Measurements from ENCODE around the gene GATAD2B.

The GATAD2B gene

DNA sequence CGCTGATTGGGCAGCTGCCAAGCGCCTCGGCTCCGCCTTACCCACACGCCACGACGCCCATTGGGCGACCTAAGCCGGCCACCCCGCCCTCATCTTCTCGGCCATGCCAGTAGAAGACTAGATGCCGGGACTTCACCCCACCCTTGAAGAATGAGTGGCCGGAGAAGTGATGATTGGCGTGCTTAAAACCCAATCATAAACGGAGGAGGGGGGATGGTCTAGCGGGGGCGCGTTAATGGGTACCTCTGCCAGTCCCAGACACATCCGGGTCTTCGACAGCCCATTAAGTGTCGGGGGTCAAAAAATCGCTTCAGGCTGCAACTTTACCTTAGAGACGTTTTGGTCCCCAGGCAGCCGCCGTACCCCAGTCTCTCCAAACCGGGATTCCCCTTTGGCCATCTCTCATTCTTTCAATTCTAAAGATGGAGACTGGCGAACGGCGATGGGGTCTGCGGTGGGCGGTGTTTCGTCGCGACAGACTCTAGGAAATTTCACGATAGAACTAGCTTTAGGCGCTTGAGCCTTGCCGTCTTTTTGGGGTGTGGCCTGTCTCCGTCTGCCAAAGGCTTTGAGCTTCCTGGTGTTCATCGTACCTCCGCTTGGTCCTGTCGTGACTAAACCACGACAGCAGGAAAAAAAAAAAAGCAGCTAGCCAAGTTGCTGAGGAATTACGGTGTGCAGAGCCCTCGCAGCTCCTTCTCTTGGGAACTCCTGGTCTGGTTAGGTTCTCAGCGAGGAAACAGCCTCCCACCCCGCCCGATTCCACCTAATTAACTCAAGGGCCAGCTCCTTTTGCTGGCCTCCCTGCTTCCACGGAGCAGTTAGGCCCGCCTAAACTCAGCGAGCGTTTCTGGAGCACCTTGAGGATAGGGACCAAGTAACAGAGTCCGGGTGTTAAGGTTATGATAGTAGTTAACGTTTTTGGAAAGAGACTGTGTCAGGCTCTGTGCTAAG is at the start of gene GATAD2B:
Gene GATAD2B, minus strand, starts transcription at position 1 of the 954 bp plus-strand sequence. CDS start 94,625 bp downstream, outside the sequence.
- DNase-seq, result peak; percentile 100

DNA sequence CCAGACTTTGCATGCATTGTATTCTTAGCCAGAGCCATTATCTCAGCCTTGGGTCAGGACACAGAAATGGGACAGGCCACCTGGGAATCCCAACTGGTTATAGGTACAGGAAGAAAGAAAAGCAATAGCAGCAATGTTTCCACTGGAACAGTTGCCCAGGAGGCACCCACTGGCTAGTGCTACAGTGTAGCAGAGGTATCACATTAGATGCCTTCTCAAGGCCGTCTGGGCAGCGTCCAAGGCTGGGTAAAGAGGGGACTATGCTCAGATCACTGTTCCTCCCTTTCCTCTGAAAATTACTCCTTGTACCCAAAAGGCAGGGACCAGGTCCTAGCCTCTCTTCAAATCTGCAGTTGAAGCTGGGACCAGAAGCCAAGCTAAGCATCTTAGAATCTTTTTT is 47.6 kb upstream of the GATAD2B start:
- no peak for DNase-seq

GRCh38 chr1:153968972-153969371 is 46.2 kb upstream of the GATAD2B start:
- DNase-seq, result no peak

GRCh38 chr1:153968408-153968807 is 45.6 kb upstream of the GATAD2B start:
- no peak for DNase-seq

DNA sequence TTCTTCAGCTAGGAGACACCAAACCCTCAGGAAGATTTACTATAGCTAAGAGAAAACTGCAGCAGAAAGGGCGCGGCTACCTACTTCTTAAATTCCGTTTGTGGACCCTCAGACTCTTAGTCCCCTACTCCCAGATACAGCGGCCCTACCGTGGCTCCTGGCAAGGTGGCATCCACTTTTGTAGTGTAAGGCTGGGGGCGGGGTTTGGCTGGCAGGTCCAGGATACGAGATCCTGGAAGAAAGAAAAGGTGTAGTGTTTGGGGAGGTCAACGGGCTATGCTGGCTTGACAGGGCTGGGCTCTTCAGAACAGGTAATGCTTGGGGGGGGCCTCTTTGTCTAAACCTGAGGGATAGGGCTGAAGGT is 45.2 kb upstream of the GATAD2B start:
- no peak for DNase-seq

DNA sequence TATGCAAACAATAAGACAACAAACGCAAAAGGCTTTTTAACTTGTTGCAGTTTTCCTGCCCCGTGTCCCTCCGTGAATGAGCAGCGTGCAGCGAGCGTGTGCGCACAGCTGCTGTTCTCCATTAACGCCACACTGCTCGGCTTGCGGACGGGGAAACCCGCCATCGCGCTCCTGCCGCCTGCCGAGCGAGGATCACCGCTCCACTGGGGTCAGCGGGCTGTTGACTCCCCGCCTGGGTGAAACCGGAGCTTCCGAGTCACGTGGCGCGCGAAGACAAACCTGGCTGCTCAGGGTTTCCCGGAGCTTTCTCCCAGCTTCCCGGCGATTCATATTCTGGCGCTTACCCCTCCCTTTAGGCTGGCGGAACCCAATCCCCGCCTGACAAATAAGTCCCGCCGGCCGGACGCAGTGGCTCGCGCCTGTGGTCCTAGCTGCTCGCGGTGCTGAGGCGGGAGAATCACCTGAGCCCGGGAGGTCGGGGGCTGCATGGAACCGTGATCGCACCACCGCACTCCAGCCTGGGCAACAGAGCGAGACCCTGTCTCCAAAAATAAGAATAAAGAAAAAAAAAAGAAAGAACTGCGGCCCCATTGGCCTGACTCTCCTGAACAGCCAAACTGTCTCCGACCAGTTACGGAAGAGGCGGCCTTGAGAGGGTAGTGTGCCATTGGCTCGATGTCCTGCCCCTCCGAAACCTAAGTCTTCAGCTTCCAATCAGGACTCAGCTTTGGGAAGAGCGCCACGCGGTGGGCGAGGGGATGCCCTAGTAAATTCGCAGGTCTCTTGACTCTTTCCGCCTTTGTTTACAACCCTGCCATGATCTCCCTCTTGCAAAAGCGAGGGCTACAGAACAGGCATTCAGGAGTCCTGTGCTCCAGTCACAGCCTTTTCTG is 44.6 kb upstream of the GATAD2B start, which contains the start of gene CREB3L4:
Gene CREB3L4, plus strand, starts transcription at position 796 of the 893 bp plus-strand sequence. CDS start 624 bp downstream, outside the sequence.
- peak; percentile 95 for DNase-seq

- DNase-seq, result no peak
These were observed 41.1 kb upstream of the GATAD2B start for GRCh38 chr1:153963850-153964331.

DNA sequence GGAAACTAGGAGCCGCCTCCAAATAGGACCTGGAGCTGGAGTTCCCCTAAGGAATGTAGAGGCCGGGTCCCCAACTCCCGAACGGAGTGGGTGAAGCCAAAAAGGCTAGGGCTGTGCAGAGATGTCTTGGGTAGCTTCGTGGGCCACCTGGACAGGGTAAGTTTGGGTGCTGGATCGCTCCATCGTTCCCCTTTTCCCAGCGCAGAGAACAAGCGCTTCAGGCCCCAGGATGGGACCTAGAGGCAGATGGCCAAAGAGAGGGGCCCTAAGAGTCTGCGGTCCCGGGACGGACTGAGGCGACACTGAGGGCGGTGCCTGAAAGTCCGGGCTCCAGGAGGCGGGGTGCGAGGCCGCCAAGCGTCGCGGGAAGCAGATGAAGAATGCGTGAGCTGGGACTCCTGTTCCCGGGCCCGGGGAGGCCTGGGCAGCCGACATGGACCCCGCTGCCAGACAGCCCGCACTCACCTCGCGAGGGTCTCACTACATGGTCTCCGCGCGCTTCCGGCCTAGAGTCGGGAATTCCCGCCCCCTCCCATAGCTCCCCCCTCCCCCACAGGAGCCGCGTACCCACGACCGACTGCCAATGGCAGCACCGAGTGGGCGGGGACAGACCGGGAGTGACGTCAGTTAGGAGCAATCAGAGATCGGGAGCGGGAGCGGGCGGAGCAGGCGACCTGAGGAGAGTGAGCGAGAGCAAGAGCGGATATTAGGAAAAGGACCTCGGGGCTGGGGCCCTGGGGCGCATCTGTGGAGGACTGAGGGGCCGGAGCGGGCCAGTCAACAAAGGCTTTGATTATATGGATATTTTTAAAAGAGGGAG is 40.5 kb upstream of the GATAD2B start, which contains the start of gene SLC39A1:
Gene SLC39A1, minus strand, starts transcription at position 508 of the 820 bp plus-strand sequence. CDS start 822 bp downstream, outside the sequence.
- DNase-seq, result peak; percentile 97

DNA sequence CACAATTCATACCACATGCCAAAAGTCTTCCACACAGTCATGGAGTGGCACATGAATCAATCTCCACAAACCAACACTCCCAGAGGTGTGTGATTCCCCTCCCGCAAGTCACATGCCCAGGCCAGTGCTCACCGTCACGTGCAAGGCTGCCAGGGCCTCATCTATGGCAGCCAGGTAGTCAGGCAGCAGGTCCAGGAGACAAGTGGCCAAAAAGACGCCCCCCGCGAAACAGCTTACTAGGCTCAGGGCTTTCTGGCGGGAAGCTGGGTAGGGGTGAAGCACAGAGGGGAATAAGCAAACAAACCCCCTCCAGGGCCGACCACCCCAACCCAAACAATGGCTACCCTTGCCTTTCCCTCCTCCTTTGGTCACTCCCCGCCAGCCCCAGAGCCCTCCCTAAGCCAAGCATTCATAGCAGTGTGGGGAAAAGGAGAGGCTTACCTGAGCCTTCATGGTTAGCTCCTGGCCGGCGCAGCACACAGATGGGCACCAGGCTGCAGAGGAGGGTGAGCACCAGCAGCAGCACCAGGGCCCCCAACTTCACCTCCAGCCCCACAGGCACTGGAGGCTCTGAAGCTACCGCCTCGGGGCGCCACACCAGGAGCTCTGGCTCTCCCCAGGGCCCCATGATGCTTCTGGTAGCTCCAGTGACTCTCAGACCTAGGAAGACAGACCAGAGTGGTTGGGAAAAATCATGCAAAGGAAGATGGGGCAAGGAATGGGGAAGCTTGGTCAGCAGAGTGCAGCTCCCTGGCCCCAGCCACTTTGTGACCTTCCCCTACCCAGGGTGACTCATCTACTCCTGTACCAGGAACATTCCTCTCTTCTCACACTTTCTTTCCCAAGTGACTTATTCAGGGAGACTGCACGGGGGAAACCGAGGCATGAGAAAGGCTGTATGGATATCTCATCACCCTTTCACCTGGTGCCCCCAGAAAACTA is 39.6 kb upstream of the GATAD2B start:
- DNase-seq, result no peak

- no peak for DNase-seq
These were observed 38.6 kb upstream of the GATAD2B start for GRCh38 chr1:153961421-153961820.

GRCh38 chr1:153960206-153960605 is 37.4 kb upstream of the GATAD2B start:
- no peak for DNase-seq

DNA sequence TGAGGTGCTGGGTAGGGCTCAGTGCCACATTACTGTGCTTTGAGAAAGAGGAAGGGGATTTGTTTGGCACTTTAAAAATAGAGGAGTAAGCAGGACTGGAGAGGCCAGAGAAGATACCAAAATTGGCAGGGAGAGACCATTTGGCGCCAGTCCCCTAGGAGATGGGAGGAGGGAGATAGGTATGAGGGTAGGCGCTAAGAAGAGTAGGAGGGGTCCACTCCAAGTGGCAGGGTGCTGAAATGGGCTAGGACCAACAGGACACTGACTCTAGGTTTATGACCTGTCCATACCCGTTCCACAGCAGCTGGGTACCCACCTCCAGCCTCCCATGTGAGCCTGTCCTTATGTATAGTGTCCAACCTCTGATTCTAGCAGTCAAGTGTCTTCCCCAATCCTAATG is 36.7 kb upstream of the GATAD2B start:
- no peak for DNase-seq

GRCh38 chr1:153958961-153959260 is 36.1 kb upstream of the GATAD2B start:
- no peak for DNase-seq

DNA sequence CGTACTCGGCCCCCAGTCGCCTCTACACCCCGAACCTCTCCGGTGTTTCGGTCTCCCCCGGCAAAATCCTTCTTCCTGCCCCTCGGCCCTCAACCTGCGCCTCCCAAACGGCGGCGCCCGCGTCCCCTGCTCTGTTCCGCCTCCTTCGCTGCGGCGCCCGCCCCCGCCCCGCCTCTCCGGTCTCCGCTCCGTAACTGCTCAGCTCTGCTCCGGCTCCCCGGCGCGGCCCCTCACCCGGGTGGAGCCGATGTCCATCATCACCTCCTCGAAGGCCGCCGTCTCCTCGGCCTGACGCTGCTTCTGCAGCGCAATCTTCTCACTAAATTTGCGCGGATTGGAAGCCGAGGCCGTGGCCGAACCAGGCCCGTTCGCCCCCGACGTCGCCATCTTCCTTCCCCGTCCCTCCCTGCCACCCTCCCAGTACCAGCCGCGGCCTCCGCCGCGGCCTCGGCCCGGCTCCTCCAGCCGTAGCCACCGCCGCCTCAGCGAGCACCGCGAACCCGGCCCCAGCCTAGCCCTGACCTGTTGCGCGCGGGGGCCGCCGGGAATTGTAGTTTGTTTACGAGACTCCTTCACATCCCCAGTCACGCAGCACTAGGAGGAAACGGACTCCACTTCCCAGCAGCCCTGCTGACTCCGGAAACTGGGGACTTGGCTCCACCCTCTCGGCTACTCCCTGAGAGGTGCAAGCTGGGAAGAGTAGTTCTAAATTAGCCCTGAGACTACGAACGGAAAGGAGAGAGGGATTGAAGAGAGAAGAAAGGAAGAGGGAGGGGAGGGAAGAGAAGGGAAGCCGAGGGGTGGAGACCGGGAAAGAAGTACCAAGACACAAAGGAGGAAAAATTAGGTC is 35.6 kb upstream of the GATAD2B start, which contains the start of gene CRTC2:
Gene CRTC2, minus strand, starts transcription at position 502 of the 850 bp plus-strand sequence. Its CDS starts 115 bp downstream, at position 387.
- peak; percentile 99 for DNase-seq

DNA sequence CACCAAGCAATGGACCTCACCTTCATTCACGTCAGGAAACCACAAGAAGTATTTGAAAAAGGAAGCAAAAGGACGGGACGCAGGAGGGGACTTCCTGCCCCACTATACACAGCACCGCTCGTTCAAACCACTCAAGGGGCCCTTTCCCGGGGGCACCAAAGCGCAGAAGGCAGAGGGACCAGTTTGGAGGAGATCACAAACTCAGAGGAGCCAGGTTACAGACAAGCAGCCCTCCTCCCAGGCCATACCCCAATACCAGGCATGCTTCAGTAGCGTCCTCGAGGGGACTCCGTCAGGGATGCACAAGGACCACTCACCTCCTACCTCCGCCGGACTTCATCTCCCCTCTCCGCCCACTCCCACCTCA is 35.0 kb upstream of the GATAD2B start:
- peak; percentile 51 for DNase-seq

DNA sequence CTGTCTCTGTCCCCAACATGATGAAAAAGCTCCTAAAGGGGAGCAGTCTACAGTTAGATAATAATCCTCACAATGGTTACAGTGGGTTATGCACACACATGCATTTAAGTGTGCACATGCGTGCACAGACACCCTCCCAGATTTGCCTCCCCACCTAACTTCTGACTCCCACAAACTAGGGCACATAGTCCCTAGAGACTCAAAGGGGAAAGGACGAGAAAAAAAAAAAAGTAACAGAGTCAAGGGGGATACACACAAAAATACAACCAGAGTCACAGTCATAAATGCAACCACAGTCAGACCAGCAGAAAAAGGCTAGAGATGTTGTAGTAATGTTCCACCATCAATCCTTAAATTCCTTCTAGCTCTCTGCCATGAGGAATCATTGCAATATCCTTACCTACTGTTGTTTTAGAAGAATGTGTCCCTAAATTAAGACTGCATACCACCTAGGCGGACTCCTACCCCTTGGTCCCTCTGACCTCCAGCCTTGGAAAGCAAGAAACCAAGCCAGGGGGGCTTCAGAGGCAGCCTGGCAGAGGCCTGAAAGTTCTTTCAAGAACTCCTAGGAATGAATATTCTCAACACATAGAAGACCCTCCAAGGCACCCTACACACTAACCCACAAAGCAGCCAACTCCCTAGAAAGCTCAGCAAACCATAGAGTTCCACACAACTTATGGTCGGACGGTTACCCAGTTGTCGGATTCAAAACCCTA is 34.4 kb upstream of the GATAD2B start:
- no peak for DNase-seq

DNA sequence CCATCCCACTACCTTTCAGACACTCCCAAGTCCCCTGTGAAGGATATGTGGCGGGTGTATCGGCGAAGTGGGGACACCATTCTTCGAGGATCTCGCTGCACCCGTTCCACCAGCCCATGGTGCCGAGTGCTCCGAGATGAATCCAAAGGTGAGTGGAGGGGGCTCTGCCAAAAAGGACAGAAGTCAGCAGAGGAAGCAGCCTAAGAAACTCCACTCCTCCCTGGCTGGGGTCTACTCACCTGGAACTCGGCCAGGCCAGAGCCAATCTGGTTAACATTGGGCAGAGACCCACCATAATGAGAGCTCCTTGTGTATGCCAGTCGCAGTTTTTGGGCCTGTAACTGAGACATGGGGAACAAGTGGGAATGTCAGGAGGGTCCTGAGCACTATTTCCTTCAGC is 32.1 kb upstream of the GATAD2B start:
- no peak for DNase-seq

GRCh38 chr1:153953859-153954365 is 31.1 kb upstream of the GATAD2B start:
- no peak for DNase-seq

DNA sequence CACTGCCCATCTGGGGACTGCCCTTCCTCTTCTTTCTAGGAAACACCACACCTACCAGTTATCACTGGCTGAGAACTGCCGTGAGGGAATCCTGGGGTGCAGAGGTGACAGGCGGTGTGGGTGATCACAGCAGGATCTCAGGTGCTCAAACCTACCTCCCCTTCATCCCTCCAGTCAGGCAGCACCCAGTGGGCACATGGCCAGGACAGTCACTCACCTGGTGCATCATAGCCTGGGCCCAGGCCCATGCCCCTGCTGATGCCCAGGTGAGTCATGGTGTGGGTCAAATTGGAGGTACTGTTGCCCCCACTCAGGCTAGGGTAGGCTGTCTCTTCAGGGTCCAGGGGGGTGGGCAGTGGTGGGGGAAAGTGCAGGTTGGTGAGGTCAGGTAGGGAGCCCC is 29.0 kb upstream of the GATAD2B start:
- no peak for DNase-seq
